ENCODE results near the gene RAVER1.
"Not testable (repeated sequence)": the region's sequence is repeated elsewhere in the genome, so short reads cannot be mapped to it uniquely, and the experiment has no call there.

RAVER1 gene, protein sequence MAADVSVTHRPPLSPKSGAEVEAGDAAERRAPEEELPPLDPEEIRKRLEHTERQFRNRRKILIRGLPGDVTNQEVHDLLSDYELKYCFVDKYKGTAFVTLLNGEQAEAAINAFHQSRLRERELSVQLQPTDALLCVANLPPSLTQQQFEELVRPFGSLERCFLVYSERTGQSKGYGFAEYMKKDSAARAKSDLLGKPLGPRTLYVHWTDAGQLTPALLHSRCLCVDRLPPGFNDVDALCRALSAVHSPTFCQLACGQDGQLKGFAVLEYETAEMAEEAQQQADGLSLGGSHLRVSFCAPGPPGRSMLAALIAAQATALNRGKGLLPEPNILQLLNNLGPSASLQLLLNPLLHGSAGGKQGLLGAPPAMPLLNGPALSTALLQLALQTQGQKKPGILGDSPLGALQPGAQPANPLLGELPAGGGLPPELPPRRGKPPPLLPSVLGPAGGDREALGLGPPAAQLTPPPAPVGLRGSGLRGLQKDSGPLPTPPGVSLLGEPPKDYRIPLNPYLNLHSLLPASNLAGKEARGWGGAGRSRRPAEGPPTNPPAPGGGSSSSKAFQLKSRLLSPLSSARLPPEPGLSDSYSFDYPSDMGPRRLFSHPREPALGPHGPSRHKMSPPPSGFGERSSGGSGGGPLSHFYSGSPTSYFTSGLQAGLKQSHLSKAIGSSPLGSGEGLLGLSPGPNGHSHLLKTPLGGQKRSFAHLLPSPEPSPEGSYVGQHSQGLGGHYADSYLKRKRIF

DNA sequence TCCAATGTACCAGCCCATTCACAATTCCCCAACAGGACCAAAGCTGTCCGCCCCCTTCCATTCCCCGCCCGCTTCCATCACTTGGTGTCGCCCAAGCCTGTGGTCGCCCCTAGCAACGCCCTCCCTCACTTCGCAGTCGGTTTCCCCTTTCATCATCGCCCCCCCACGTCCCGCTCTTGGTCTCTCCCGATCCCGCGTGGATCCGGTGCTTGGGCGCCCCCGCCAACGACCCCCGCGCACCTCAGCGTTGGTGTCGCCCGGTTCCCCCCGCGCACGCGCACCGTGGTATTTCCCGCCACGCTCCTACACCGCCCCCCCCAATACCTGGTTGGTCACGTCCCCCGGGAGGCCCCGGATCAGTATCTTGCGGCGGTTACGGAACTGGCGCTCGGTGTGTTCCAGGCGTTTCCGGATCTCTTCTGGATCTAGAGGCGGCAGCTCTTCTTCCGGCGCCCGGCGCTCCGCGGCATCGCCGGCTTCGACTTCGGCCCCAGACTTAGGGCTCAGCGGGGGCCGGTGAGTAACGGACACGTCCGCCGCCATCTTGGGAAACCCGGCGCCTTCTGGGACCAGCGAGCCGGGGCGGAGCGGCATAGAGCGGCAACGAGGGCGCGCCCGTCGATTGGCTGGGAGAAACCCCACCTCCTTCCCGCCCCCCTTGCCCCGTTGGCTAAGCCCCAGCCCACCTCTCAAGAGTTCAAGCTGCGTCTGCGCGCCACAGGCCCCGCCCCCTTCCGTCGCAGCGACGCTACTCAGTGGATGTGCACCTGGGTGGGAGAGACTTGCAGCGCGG is at the start of gene RAVER1:
TSS of gene RAVER1 (minus strand) at position 565 of the 793 bp plus-strand sequence. CDS start at position 543, 22 bp downstream.
- DNase-seq, result peak; percentile 81

DNA sequence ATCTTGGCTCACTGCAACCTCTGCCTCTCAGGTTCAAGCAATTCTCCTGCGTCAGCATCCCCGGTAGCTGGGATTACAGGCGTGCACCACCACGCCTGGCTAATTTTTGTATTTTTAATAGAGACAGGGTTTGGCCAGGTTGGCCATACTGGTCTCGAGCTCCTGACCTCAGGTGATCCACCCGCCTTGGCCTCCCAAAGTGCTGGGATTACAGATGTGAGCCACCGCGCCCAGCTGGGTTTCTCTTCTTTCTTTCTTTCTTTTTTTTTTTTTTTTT is 49.8 kb upstream of the RAVER1 start:
- not testable (repeated sequence) for DNase-seq

DNA sequence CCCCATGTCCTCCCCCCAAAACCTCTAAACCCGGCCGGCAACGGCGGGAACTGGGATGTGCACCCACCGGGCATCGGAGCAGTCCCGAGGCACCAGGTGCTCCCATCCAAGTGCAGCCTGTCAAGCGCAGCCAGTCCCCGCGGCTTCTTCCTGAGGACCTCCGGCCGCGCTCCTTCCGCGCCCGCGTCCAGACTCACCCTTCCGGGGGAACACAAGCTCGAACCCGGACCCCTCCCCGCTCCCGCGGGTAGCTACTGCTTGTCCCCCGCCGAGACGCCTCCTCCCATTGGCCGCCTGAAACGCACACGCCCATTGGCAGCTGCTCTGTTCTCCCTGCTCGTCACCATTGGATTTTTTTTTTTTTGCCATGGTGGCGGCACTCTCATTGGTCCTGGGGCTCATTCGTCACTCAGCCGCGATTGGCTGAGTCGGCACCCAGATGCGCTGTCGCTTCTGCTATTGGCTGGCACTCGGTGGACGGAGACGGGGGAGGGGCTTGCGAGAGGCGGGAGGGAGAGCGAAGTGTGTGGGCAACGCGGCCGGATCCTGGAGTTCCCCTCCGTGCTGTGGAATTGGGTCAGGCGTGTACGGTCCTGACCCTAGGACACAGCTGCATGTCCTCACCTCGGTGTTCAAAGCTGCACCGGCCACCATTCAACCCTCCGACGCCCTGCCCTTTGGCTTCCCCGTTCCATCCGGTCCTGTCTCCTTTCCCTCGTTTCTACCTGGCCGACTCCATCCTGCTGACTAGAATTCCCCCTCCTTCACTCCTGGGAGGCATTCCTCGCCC is 47.2 kb upstream of the RAVER1 start, which contains the start of gene TYK2:
TSS of gene TYK2 (minus strand) at position 260 of the 790 bp plus-strand sequence. CDS start 2,166 bp downstream, outside the sequence.
- DNase-seq, result peak; percentile 97

DNA sequence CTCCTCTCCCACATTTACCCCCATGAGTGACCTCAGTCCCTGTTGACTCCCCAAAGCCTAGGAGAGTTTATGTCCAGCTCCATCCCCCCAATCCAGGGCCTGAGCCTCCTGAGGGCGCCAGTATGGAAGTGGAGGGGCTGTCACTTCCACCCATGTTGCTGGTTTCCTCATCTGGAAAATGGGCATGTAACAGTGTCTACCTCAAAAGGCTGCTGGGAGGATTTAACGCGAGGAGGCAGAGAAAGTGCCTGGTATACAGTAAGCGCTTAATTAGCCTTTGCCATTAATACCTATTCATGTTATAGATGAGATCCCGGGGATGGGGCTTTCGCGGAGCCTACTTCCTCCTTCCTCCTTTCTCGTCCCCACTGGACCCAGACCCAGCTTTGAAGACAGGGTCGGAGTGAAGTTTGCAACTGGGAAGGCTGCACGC is 46.6 kb upstream of the RAVER1 start:
- DNase-seq, result no peak

DNA sequence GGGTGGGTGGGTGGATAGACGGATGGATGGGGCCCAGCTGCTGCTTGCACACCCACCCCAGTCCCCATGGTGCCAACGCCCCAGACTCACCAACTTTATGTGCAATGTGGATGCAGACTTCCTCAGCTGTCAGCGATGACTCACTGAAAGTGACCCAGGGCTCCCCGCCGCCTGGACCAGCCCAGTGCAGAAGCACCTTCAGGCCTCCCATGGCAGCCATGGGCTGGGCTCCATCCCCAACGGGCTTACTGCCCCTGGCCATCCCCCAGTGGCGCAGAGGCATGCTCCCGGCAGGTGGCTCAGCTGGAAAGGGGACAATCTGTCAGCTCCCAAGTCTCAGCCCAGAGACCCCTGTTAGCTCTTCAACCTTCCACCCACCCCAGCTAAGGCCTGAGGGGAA is 44.8 kb upstream of the RAVER1 start:
- DNase-seq, result no peak

DNA sequence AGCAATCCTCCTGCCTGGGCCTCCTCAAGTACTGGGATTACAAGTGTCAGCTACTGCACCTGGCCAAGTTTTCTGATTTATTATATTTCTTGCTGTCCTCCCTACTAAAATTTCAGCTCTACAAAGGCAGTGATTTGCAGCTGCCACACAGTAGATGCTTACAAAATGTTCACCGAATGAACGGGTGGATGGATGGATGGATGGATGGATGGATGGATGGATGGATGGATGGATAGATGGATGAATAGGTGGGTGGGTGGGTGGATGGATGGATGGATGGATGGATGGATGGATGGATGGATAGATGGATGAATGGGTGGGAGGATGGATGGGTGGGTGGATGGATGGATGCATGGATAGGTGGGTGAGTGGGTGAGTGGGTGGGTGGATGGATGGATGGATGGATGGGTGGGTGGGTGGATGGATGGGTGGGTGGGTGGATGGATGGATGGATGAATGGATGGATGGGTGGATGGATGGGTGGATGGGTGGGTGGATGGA is 43.9 kb upstream of the RAVER1 start:
- not testable (repeated sequence) for DNase-seq

DNA sequence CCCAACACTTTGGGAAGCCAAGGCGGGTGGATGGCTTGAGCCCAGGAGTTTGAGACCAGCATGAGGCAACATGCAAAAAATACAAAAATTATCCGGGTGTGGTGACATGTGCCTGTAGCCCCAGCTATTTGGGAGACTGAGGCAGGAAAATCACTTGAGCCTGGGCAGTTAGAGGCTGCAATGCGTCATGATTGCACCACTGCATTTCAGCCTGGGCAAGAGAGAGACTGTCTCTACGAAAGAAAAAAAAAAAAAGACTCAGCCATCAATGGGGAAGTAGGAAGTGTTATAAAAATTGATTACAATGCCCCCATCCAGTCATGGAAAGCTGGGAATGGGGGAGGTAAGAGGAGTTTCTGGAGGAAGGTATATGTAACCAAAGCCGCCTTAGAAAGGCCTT is 41.6 kb upstream of the RAVER1 start:
- DNase-seq, result no peak

DNA sequence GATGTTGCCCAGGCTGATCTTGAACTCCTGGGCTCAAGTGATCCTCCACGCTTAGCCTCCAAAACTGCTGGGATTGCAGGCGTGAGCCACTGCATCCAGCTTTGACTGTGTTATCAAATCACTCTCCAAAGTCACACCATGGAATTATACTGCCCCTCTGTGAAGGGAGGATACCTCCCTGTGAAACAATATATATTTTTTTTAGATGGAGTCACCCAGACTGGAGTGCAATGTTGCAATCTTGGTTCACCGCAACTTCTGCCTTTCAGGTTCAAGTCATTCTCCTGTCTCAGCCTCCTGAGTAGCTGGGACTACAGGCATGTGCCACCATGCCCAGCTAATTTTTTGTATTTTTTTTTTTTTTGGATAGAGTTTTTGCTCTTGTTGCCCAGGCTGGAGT is 39.4 kb upstream of the RAVER1 start:
- DNase-seq, result no peak

DNA sequence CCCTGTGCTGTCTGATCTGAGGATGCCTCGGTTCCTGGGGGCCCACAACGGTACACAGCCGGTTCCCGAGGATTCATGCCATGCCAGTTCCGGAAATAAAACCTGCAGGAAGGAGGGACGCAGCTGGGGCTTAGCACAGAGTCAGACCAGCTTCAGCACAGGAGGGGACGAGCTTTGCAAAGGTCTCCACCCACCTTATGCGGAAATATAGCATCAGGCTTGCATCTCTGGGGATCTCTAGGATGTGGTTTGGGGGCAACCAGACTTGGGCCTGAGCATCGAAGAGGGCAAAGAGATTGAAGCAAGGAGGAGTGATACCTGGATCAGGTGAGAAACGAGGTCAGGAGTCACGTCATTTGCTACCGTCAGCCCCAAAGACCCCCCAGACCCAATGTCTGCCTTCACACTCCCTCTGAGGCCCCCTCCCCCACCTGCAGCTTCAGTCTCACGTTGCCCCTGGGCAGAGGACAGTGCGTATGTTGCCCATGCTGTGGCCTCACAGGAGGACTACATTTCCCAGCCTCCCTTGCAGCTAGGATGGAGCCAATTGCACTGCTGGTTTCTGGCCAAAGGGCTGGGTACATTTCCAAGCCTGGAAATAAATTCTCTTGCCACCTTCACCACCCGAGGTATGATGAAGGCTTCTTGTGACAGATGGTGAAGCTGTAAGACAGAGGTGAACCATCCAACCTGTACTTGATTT is 34.9 kb upstream of the RAVER1 start:
- no peak for DNase-seq

DNA sequence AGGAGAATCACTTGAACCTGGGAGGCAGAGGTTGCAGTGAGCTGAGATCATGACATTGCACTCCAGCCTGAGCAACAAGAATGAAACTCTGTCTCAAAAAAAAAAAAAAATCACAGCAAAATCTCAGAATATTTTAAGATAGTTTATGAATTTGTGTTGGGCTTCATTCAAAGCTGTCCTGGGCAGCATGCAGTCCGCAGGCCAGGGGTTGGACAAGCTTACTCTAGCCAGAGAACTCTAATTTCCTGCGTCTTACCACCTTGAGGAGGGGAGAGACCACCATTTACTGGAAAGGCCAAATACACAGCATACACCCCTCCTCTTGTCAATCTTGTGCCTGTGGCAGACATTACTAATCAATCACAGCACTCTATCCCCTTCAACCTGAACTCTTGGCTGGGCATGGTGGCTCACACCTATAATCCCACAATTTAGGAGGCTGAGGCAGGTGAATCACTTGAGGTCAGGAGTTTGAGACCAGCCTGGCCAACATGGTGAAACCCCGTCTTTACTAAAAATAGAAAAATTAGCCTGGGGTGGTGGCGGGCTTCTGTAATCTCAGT is 33.7 kb upstream of the RAVER1 start:
- DNase-seq, result not testable (repeated sequence)

DNA sequence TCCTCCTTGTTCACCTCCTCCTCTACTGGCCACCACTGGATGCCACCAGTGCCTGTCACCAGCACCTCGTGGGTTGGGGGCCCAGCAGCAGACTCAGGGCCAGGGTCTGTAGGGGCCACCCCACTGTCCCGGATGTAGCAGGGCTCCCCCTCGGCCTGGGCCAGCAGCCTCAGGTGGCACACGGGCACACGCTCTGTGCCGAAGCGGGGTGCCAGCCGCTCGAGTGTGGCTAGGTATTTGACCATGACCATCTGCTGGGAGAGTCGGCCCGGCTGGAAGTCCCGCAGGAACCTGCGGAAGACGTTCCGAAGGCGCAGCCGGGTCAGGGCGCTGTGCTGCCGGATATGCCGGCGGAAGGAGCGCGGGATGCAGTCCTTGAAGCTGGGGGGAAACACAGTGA is 32.2 kb upstream of the RAVER1 start:
- no peak for DNase-seq

DNA sequence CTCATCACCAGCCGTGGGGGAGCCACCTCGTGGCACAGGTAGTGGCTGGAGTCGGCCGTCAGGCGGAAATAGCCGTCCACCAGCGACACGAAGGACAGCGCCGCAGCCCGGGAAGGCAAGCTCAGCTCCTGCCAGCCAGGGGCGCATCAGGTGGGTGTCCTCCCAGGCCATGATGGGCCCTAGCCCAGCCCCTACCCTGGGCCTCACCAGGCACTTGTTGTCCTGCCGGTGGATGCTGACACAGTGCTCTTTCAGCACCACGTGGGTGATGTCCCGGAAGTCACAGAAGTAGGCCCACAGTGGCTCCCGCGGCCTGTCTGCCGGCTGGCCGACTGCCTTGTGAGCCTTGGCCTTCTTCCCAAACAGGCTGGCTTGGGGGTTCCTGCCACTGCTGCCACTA is 31.3 kb upstream of the RAVER1 start:
- DNase-seq, result no peak

DNA sequence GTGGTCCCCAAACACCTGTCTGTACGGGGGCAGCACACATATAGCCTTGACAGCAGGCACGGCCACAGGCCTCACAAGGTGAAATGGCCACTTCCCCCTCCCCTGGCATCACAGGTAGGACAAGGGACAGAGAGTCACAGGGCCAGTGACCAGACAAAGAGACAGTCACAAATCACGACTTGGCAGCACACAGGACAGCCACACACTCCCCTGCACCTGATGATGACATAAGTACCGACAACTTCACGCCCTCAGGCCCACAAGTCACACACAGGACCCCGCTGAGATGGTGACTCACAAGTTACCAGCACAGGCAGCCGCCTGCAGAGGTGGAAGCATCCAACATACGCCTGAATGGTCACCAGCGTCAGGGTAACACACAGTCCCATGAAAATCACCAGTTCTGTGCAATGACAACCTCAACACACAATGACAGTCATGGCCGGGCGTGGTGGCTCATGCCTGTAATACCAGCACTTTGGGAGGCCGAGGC is 30.5 kb upstream of the RAVER1 start:
- DNase-seq, result no peak

DNA sequence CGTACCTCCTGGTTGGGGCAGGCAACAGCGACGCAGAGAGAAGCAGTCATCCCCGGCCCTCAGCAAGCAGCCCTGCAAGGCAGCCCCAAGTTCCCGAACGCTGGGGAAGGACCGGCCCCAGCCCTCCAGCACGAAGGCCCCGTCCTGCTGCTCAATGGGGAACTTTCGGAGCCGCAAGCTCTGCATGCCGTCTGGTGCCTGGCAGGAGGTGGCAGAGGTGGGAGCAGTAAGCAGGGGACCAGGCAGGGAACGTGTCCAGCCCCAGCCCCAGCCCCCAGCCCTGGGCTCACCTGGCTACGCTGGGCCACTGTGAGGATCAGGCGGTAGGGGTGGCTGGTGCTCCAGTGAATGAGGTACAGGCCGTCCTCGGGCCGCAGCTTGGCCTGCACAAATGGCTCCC is 28.9 kb upstream of the RAVER1 start:
- no peak for DNase-seq

DNA sequence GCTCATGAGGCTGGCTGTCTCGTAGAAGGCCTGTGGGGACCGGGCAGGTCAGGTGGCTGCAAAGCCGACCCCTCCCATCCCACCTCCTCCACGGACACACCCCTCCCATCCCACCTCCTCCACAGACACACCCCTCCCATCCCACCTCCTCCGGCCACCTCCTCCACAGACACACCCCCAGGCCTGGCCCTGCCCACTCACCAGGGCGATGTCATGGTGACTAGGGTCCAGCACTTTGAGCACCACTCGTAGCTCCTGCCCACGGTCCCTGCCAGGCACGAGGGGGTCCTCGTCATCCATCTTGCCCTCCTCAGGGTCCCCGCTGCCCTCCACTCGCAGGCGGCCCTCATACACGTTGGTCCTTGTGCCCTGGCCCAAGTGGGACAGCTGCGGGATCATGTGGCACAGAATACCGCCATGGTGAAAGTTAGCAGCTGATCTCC is 28.3 kb upstream of the RAVER1 start:
- no peak for DNase-seq

DNA sequence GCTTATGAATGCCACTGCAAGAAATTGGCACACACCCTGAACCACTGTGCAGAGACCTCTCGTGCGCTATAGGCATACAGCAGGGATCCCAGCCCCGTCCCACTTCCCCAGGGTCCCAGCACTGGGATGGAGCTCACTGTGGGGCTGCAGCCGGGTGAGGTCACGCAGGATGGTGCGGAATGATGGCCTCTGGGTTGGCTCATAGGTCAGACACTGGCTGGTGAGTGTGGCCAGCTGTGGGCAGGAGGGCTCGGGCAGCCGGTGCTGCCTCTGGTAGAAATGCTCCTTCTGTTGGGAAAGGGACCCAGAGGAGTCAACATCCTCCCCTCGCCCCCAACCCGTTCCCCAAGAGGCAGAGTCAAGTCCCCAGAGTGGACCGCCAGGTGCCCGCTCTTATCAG is 23.1 kb upstream of the RAVER1 start:
- DNase-seq, result no peak

DNA sequence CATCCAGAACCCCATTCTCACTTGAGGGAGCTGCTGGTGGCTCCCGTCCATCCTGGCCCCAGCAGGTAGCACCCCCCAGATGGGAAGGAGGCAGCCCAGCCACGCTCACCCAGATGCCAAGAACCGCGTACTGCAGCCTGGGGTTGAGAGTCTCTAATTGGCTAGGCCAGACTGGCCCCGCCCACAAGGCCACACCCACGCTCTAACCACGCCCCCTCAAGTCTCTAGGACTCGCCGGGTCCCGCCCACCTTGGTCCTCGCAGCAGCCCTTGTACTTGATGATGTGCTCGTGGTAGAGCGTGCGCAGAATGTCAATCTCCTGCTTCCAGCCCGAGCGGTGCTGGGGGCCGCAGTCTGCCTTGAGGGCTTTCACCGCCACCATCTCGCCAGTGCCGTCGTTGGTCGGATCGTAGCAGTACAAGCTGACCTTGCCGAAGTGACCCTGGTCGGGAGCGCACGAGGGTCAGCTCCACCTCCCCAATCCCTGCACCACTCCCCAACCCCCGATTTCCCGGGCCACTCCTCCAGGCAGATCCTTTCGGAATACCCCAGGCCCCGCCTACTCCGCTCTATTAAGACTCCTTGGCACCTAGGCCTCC is 20.6 kb upstream of the RAVER1 start:
- peak; percentile 1 for DNase-seq

DNA sequence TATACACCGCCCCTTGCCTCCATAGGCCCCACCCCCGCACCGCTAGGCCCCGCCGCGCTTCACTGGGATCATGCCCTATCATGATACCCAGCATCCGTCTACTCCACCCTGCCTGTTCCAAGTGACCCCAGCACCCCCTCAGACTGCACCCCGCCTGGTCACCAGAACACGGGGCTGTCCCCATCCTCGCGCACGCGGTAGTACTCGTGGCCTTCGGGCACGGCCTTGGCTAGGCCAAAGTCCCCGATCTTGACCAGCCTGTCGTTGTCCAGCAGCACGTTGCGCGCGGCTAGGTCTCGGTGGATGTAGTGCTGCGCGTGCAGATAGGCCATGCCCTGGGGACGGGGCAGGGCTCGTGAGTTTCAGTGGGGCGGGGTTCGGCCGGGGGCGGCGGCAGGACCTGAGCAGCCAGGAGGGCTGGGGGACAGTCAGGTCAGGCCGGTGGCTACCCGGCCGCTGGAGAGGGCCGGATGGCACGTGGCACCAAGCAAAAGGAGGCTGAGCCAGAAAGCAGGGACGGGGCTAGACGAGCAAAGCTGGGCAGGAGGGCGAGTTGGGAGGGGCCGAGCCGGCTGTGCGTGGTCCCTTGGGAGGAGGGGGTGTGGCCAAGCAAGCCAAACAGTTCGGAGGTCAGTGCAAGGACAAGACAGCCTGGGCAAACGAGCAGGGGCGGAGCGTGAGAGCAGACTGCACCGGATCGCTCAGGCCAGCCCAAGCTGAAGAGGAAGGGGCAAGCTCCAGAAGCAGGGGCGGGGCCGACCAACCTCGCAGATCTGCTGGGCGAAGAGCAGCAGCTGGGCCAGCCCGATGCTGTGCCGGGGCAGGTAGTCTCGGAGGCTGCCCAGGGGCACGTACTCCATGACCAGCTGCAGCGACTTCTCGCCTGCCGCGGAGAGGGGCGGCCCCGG is 19.7 kb upstream of the RAVER1 start:
- DNase-seq, result no peak

DNA sequence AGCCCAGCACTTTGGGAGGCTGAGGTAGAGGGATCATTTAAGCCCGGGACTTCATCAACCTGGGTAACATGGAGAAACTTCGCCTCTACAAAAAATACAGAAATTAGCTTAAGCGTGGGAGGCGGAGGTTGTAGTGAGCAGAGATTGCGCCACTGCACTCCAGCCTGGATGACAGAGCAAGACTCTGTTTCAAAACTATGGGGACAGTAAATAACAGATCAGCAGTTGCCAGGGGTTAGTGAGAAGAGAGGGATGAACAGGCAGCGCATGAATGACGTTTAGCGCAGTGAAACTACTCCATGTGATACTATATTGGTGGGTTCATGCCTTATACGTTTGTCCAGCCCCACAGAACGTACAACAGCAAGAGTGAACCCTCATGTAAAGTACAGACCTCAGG is 13.2 kb upstream of the RAVER1 start:
- no peak for DNase-seq

DNA sequence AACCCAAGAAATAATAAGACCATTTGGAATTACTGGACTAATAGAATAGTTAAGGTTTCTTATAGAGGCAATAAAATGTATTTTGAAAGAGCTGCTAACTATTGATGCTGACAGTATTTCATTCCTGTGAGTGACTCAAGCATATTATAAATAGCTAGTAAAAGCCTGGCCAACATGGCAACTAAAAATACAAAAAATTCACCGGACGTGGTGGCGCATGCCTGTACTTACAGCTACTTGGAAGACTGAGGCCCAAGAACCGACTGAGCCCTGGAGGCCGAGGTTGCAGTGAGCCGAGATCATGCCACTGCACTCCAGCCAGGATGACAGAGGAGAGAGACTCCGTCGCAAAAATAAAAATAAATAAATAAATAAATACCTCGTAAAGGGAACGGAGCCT is 11.5 kb upstream of the RAVER1 start:
- DNase-seq, result no peak

Measured in SHP77 treated with DMSO at 0.1 percent for 48 hours (cell line).